ENCODE results near the gene UVRAG.
"Not testable (repeated sequence)": the region's sequence is repeated elsewhere in the genome, so short reads cannot be mapped to it uniquely, and the experiment has no call there.

Gene UVRAG

DNA sequence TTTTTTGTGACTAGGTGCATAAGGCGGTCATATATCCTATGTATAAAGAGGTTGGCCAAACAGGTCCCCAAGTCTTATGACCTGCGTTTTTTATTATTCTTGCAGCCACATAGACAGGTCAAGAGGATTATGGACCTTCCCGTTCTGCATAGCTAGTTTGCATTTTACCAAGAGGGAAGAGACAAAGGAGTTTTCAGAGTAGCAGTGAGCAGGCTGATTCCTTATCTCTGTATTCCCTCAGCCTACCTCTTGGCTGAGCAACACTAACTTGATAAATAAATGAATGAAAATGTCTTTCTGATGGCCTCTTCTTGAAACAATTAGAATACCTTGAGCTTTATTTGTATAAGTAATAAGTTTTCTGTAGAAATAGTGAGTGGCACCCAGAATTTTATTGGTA lies 210.8 kb downstream of the UVRAG start:
- DNase-seq (ENCODE audit: low read depth in 2 of 2), result no peak

DNA sequence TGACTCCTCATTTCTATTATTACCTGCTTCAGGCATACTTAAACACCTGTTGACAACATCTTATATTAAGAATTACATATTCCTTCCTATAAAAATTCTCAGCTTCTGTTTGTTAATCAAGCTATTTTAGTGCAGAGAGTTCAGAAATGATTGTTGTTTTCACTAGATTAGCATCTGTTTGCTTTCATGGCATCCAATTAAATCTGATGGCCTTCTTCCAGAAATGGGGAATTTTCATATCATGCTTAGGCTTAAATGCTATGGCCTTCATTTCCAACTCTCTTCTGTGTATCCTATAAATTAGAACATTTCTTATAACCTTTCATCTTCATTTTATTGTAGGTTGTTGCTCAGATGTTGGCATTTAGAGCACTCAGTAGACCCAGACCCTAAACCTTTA lies 211.3 kb downstream of the UVRAG start:
- DNase-seq (ENCODE audit: low read depth in 2 of 2), result no peak

DNA sequence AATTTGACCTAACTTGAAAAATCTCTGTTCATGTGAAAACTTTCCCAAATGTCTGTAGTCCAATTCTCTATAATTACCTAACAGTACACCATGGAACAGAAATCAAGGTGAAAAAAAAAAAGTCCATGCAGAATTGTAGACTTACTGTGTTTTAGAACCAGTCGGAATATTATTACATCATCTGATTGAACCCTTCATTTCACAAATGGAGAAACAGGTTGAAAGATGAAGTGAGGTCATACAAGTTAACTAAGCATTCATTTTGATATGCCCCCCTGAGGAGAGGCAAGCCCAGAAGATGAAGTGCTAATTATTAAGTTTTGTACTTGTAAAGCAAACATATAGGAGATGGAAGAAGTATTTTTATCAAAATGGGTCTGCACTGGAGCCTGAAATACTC lies 211.9 kb downstream of the UVRAG start:
- no peak for DNase-seq (ENCODE audit: low read depth in 2 of 2)

DNA sequence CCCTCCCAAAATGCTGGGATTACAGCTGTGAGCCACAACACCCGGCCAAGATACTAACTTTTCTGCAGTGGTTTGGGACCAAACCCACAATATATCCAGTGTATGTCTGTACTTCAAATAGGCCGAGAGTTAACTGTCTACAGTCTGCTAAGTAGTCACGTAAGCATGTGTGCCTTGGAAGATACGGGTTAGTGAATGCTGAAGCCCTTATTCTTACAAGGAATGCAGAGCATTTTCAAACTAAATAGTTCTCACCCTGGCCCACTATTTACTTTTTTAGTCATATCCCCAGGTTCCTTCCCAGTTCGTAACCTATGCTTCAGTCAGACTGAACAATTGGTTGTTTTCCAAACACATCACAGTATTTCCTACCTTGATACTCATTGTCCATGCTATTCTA lies 215.3 kb downstream of the UVRAG start:
- DNase-seq (ENCODE audit: low read depth in 2 of 2), result no peak

DNA sequence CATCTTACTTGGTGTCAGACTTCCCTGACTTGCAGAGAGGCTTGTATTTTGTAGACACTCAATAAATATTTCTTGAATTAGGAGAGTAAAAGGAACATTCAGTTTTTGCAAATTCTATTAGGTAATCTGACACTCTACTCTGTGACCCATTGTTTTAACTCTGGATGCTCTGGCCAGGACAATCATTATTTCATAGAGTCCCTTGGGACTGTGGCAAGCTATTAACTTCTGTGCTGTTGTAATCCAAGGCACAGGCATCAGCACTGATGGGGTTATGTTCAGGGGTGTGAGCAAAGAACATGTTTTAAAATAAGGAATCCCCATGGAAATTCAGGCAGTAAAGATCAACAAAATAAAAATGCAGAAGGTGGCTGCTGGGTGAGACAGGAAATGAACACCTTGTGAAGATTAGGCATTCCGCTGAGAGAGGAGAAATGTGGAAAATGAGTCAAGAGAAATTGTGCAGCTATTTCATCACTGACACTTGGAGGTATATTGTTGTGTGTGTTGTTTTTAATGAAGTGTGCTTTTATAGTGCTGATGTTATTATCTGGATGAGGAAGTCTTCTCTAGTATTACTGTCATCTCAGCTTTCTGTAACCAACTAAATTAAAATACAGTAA lies 216.1 kb downstream of the UVRAG start:
- no peak for DNase-seq (ENCODE audit: low read depth in 2 of 2)

DNA sequence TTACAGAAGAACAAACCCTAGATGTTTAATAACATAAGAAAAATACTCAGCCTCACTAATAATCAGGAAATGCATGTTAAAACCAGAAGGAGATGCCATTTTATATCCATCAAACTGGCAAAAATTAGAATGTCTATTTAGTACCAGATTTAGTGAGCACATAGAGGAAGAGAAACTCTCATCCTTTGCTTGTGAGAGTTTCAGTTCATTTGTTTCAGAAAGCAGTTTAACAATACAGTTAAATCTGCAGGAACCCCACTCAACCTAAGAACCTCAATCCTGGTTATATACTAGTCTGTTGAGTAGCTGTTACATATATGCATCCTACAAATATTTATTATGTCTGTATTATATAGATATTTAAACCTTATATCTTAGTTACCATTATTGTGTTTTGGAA lies 218.7 kb downstream of the UVRAG start:
- no peak for DNase-seq (ENCODE audit: low read depth in 2 of 2)

DNA sequence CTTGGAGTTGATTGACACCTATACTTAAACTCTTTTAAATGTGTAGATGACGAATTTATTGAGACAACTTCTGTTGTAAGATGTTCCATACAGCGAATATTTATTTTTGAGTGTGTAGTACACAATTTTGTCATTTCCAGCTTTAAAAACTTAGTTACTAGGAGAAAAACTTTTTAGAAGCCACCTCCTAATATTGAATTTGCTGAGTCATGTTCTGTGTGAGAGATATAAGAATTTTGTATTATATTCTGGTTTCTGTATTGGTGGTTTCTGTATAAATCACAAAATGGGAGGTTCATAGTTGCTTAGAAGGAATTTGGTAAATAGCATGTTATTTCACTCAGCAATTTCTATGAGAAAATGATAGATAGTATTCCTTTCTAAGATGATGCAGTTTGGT lies 220.0 kb downstream of the UVRAG start:
- DNase-seq (ENCODE audit: low read depth in 2 of 2), result no peak

DNA sequence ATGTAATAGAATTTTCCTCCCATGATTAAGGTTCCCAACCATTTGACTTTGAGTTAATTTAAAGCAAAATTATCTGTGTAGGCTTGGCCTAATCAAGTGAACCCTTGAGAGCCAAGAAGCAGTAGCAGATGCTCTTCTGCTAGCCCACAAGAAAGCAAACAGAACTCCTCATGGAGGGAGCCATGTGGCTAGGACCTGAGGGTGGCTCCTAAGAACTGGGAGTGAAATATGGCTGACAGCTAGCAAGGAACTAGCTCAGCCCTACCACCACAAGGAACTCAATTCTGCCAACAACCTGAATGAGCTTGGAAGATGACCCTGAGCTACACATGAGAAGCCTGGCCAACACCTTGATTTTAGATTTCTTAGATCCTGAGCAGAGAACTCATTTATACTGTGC lies 223.6 kb downstream of the UVRAG start:
- no peak for DNase-seq (ENCODE audit: low read depth in 2 of 2)

DNA sequence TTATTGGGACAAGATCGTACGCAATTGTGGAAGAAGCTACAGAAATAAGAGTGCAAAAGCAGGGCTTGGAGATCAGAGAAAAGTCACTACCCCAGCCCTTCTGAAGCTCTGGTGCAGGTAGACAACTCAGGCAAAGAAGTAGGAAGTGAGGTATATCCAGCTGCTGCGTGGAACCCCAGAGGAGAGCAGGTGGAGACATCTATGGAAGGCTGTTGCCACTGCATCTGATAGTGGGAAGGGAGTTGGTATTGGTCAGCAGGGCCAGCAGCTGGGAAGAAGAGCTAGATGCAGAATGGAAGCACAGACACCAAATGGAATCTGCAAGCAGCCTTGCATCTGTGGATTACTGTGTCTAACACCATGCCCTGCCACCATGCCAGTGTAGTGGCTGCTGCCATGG lies 226.2 kb downstream of the UVRAG start:
- no peak for DNase-seq (ENCODE audit: low read depth in 2 of 2)

DNA sequence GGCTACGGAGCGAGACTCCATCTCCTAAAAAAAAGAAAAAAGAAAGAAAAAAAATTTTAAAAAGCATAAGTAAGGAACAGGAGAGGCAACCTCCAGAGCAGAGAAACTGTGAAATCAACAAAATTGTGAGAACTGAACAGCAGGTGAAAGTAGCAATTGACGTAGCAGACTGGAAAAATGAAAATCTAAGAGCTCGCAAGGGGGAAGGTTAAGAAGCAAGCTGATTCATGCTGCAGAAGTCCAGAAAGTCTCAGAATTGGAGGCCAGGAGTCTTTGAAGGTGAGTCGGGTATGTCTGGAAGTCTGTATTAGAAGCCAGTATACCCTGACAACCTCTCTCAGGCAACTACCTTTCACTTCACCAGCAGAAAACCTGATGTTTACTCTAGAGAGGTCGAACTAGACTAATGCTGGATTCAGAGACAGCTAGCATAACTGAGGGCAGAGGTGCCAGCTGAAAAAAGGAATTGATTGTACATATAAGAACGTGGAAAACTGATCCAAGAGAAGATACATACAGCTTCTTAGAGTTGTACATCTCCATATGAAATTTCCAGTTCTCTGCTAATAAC lies 229.8 kb downstream of the UVRAG start:
- DNase-seq (ENCODE audit: low read depth in 2 of 2), result no peak

DNA sequence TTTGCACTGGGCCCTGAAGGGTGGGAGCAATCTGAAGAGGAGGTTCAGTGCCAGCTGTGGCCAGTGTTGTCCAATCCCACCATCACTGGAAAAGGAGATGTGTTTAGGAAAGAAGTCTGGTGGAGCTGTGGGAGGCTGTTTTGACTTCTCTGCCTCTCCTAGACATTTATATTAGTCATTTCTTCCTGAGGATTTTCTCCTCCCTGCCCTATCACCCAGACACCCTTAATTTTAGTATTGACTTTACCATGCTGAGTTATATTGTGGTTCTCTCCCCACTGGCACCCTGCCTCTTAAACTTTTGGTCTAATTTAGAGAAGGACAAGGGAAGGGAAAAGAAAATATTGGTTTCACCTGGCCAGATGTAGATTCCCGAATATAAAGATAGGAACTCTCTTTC lies 232.2 kb downstream of the UVRAG start:
- DNase-seq (ENCODE audit: low read depth in 2 of 2), result no peak

DNA sequence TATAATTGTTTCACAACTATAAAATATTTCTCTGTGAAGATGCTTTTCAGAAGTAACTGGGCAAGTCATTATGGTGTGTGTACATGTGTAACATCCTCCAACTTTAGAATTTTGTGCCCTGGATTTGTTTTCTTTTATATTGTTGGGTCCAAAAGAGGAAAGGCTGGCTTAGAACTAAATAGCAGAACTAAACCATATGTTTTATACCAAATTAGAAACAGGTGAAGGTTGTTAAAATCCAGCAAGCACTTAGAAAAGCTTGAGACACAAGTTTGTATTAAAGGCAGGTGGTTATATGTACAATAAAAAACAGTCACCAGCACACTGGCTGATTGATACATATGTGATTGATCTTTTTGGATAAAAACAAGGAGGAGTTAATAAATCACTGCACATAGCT lies 232.8 kb downstream of the UVRAG start:
- no peak for DNase-seq (ENCODE audit: low read depth in 2 of 2)

DNA sequence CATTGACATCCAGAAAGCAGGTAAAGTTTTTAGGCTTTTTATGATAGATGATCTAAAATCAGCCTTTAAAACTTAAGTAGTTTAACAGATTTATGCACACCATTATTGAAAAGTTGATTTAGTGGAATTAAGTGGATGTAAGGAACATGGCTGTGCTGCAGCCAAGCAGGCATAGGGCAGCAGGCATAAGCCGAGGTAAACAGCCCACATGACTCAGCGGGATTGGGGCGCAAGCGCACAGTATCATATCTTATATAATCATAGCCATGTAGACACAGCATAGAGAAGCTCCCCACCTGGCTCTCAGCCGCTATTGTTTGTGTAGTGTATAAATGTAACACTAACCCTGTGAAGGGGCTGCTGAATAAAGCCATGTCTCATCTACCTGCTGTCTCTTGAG lies 233.8 kb downstream of the UVRAG start:
- DNase-seq (ENCODE audit: low read depth in 2 of 2), result no peak

DNA sequence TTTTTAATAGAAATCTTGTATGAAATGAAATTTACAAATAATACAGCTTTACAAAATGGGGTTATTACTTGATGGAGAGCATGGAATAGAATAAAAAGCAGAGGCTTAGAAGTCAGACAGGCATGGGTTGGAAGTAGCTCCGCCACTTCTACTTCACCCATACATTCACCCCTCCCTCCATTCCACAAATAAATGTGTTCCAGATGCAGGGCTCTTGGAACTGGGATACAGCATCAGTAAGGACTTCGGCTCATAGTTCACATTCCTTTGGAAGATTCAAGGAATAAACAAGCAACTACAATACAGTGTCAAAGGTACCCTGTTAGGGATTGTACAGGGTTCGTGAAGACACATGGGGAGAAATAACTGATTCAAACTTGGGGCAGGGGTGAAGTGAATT lies 234.5 kb downstream of the UVRAG start:
- DNase-seq (ENCODE audit: low read depth in 2 of 2), result no peak

DNA sequence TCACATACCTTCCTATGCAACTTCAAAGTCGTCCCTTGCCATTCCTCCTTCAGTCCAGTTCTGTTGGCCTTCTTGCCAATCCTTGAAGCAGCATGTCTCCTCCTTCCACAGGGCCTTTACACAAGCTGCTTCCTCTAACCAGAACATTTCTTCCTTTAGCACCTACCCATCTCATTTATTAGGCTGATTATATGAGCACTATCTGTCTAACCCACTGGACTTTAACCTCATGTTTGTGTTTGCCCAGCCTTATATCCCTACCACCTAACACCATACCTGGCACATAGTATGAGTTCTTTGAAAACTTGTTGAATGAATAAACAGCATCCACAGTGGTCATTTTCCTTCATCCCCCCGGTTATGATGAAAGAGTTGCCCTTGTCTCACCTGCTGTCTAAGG lies 236.9 kb downstream of the UVRAG start:
- DNase-seq (ENCODE audit: low read depth in 2 of 2), result no peak

DNA sequence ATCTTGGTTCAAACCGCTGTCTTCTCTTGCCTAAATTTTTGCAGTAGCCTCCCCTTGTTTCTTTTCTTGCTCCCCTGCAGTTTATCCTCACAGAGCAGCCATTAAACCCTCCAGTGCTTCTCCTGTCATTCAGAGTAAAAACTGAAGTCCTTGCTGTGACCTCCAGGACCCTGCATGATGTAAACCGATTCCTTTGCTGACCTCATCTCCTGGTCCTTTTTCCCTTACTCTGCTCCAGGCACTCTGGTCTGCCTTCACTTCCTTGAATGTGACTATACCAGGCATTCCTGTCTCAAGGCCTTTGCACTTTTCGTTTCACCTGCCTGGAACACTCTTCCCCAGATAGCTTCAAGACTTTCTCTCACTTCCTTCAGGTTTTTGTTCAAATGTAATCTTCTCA lies 239.3 kb downstream of the UVRAG start:
- DNase-seq (ENCODE audit: low read depth in 2 of 2), result no peak

DNA sequence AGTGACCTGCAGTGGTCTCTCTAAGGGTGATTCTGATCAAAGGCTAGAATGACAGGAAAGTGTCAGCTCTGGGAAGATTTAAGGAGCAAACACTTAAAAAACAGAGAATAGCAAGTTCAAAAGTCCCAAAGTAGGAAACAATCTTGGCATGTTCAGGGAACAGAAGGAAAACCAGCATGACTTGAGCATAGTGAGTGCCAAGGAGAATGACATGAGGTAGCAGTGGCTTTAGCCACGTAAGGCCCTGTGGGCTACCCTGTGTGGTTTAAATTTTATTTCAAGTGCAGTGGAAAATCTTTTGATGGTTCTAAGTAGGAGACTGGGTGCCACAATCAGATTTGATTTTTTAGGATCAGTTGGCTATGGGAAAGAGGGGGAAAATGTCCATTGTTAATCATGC lies 241.9 kb downstream of the UVRAG start:
- DNase-seq (ENCODE audit: low read depth in 2 of 2), result no peak

DNA sequence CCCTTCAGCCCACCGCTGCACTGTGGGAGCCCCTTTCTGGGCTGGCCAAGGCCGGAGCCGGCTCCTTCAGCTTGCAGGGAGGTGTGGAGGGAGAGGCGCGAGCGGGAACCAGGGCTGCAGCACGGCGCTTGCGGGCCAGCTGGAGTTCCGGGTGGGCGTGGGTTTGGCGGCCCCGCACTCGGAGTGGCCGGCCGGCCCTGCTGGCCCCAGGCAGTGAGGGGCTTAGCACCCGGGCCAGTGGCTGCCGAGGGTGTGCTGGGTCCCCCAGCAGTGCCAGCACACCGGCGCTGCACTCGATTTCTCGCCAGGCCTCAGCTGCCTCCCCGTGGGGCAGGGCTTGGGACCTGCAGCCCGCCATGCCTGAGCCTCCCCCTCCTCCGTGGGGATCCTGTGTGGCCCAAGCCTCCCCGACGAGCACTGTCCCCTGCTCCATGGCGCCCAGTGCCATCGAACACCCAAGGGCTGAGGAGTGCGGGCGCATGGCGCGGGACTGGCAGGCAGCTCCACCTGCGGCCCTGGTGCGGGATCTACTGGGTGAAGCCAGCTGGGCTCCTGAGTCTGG lies 245.5 kb downstream of the UVRAG start:
- not testable (repeated sequence) for DNase-seq (ENCODE audit: low read depth in 2 of 2)

DNA sequence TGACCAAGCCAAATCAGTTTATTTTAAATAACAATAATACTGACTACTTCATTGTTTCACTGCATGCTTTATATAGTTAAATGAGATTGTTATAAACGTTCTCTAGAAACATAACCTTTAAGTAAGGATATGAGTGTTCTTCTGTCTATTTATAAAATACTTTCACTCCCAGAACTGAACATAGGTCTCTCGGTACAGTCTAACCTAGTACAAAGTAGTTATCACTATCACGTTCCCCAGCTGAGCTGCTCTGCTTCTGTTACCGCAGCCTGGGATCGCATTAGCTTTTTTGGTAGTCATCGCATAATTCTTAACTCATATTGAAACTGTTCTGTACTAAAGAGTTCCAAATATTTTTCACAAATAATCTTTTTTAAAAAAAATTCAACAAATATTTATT lies 247.7 kb downstream of the UVRAG start:
- no peak for DNase-seq (ENCODE audit: low read depth in 2 of 2)

DNA sequence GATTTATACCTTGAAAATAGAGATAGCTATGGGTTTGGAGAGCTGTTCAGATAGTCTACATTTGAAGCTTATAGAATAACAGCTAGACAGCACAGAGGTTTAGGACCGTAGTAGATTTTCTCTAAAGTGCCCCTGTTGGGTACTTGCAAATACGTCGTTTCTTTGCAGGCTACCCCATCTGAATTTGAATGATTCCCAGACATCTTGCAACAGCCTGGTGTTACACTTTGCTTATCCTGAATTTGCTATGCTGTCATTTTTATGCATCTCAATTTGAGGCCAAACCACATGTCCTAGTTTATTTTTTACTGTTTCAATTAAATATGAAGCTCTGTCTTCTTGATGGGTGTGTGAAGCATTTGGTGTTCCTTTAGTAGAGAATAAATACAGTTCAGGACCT lies 249.2 kb downstream of the UVRAG start:
- no peak for DNase-seq (ENCODE audit: low read depth in 2 of 2)

DNA sequence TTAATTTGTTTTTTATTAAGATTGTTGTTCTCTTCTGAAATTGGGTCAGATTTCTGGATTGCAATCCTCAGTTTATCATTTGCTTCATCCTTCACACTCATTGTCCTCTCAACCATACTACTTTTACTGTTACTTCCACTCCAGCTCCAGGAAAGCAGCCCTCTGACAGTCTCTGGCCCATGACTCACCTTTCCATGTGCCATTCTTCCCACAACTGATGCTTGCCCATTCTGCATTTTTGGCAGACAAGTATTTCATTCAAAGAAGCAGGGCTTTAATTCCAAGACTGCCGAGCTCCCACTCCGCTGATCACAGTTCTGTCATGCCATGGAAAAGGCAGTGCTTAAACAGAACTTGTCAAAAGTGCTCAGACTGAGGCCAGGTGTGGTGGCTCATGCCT lies 252.1 kb downstream of the UVRAG start:
- DNase-seq (ENCODE audit: low read depth in 2 of 2), result no peak

DNA sequence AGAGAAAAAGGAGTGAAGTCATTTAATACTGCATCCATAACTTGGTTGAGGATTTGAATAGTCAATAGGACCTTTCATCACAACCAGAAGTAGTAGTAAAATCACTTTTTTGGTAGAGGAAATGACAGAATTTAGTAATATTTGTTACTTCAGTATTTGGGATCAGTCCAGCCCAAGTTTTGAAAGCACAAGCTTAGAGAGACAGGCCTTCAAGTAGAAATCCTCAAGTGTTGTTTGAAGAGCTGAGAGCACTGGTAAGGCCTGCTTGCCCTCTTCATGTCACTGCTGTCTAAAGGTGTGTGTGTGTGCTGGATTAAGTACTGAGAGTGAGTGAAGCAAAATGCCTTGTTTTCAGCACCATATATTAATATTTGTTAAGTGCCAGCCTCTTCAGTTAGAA lies 254.0 kb downstream of the UVRAG start:
- DNase-seq (ENCODE audit: low read depth in 2 of 2), result no peak

DNA sequence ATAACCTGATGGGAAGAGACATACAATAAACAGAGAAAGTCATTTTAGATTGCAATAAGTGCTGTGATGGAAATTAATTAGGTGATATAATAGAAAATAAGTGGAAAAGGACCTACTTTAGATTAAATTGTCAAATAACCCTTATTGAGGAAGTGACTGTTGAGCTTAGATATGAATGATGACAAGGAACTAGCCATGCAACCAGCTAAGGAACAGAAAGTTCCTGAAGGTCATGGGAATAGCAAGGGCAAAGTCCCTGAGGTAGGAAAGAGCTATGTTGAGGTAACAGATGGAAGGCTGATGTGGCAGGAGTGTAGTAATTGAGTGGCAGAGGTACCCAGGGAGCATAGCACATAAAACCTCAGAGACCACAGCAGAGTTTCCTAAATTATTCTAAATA lies 256.1 kb downstream of the UVRAG start:
- DNase-seq (ENCODE audit: low read depth in 2 of 2), result no peak

DNA sequence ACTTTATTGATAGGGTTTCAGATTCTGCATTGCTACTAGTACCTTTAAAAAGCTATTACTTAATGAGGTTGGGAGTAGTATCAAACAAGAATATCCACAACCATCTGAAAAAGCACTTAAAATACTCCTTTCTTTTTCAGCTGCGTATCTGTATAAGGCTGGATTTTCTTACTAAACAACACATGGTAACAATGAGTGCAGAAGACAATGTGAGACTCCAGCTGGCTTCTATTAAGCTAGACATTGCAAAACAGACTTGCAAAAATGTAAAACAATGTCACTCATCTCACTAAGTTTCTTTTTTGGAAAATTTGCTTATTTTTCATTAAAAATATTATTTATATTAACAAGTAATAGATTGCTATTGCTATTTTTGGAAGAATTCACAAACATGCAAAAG lies 258.7 kb downstream of the UVRAG start:
- no peak for DNase-seq (ENCODE audit: low read depth in 2 of 2)
